CD4-positive, alpha-beta T cell (primary cell): ENCODE measurements around the gene SPRR2E. TPM values are rescaled to one million over a fixed set of nuclear protein-coding genes. Genes with fewer than 3 reads are reported as not detected.
"Not testable (repeated sequence)": the region's sequence is repeated elsewhere in the genome, so short reads cannot be mapped to it uniquely, and the experiment has no call there.

Experiments
- ATAC-seq: fragments of 200-7000 bp; cut with Tn5 transposase; one replicate; pipeline ENCODE4 v1.10.0; 2022; ENCODE audit warnings: mild to moderate bottlenecking; ENCODE audit not compliant: poor library complexity
- CTCF ChIA-PET: fragments of 350-600 bp; sonication (Branson Sonifier 250); formaldehyde crosslinking; loops from one replicate; lab custom pipeline; 2021; ENCODE audit warnings: antibody characterized with exemption, inconsistent platforms; lab: Charles Lee
- POLR2A ChIA-PET: fragments of 350-600 bp; sonication (Branson Sonifier 250); formaldehyde crosslinking; loops from one replicate; lab custom pipeline; 2021; ENCODE audit warnings: antibody characterized with exemption, inconsistent platforms; lab: Charles Lee
- DNase-seq, 14 experiments: peaks; one replicate each; pipeline ENCODE4 v3.0.0-alpha.2; 2013 to 2020; ENCODE audit warnings: mixed read lengths in 2 of 14
- H3K27ac ChIP-seq, 2 donors: one replicate each; pipeline versions ENCODE4 v1.5.1 to v1.7.0; 2013; ENCODE audit warnings: low read length in 2 of 2, low read depth in 1 of 2, mild to moderate bottlenecking in 1 of 2
- H3K27me3 ChIP-seq, 2 experiments: 1 replicate in 1 of 2; 2 replicates in 1 of 2; pipeline versions ENCODE4 v1.6.1 to v1.7.0; 2013; ENCODE audit warnings: low read length in 2 of 2, control low read depth in 1 of 2, mild to moderate bottlenecking in 1 of 2, moderate library complexity in 1 of 2; ENCODE audit not compliant: insufficient read depth in 2 of 2, control insufficient read depth in 1 of 2
- H3K36me3 ChIP-seq: one replicate; pipeline ENCODE4 v1.6.1; 2013; ENCODE audit warnings: low read length, control low read depth; ENCODE audit not compliant: insufficient read depth
- H3K4me1 ChIP-seq: one replicate; pipeline ENCODE4 v1.6.1; 2013; ENCODE audit warnings: low read length, control low read depth; ENCODE audit not compliant: insufficient read depth
- H3K4me3 ChIP-seq: one replicate; pipeline ENCODE4 v1.5.1; 2013; ENCODE audit warnings: mild to moderate bottlenecking, low read length, moderate library complexity
- H3K9me3 ChIP-seq, 2 experiments: 1 replicate in 1 of 2; 2 replicates in 1 of 2; pipeline versions ENCODE4 v1.6.1 to v1.7.0; 2013; ENCODE audit warnings: low read length in 2 of 2, mild to moderate bottlenecking in 2 of 2, control low read depth in 1 of 2, moderate library complexity in 1 of 2; ENCODE audit not compliant: control insufficient read depth in 1 of 2, insufficient read depth in 1 of 2
- H3K27ac Mint-ChIP-seq: one replicate; pipeline ENCODE4 v1.8.0; 2020; ENCODE audit warnings: mixed read lengths
- H3K27me3 Mint-ChIP-seq: one replicate; pipeline ENCODE4 v1.8.0; 2021; ENCODE audit warnings: mixed read lengths
- H3K36me3 Mint-ChIP-seq: one replicate; pipeline ENCODE4 v1.8.0; 2021; ENCODE audit warnings: low read depth, mixed read lengths
- H3K4me1 Mint-ChIP-seq: one replicate; pipeline ENCODE4 v1.8.0; 2021; ENCODE audit warnings: low read depth, mixed read lengths
- H3K4me3 Mint-ChIP-seq: one replicate; pipeline ENCODE4 v1.8.0; 2020; ENCODE audit warnings: mild to moderate bottlenecking, mixed read lengths
- H3K9me3 Mint-ChIP-seq: one replicate; pipeline ENCODE4 v1.8.0; 2020; ENCODE audit warnings: mixed read lengths
- CTCF ChIP-seq: fragments of 200-600 bp; IDR thresholded peaks from one replicate; pipeline ENCODE4 v1.8.0; 2022; ENCODE audit warnings: antibody characterized with exemption, mild to moderate bottlenecking
- intact Hi-C, 2 experiments: fragments of 100-400 bp; cut with DNase I in 1 of 2; cut with micrococcal nuclease in 1 of 2; formaldehyde crosslinking; loops; one replicate each; pipeline versions ENCODE4 v1.15.1 to v1.9.0; 2023 to 2025; cut with DNase I, micrococcal nuclease
- total RNA-seq, 174 experiments: library from RNA in 2 of 174; stranded (reverse) in 2 of 174; gene quantifications; one replicate each; pipeline ENCODE4 v1.2.3 and lab custom pipeline; 2021 to 2026

The SPRR2E gene
- total RNA-seq, 2 experiments from 2014 or later = not detected

GRCh38 chr1:153133743-153134142, 39.4 kb upstream of the SPRR2E start:
- intact Hi-C loops = no loop called here
- TF ChIP-seq CTCF = no peak
- peaks cover 70% of the 10 kb centered on the region for H3K27me3 Mint-ChIP-seq
- H3K4me3 Mint-ChIP-seq = no peak overlapping the region
- Histone ChIP-seq H3K27ac (no peak overlapping the region), H3K27me3 (peaks cover 13 to 43% of the 10 kb centered on the region in 2 experiments), H3K36me3 (no peaks in the 10 kb centered on the region), H3K4me3 (no peak overlapping the region), H3K9me3 (no peaks in the 10 kb centered on the region), H3K4me1 (no peaks in the 10 kb centered on the region)
- H3K9me3 Mint-ChIP-seq = no peaks in the 10 kb centered on the region
- CTCF ChIA-PET = no interaction called here
- ATAC-seq (no peak), DNase-seq (no peak)
- H3K4me1 Mint-ChIP-seq = no peaks in the 10 kb centered on the region
- POLR2A ChIA-PET = no interaction called here
- H3K36me3 Mint-ChIP-seq = no peaks in the 10 kb centered on the region
- no peak overlapping the region for H3K27ac Mint-ChIP-seq

- no peaks in the 10 kb centered on the region for H3K9me3 Mint-ChIP-seq
- no peak overlapping the region for H3K27ac ChIP-seq
- H3K4me3 ChIP-seq = no peak overlapping the region
- H3K27me3 ChIP-seq = peaks cover 13 to 43% of the 10 kb centered on the region in 2 experiments
- H3K4me1 Mint-ChIP-seq = no peaks in the 10 kb centered on the region
- ATAC-seq (no peak), DNase-seq (no peak)
- ChIA-PET POLR2A (no interaction called here), CTCF (no interaction called here)
- H3K9me3 ChIP-seq = no peaks in the 10 kb centered on the region
- no peak overlapping the region for H3K4me3 Mint-ChIP-seq
- no peak overlapping the region for H3K27ac Mint-ChIP-seq
- intact Hi-C loops = no loop called here
- TF ChIP-seq CTCF = no peak
- no peaks in the 10 kb centered on the region for H3K36me3 Mint-ChIP-seq
- peaks cover 70% of the 10 kb centered on the region for H3K27me3 Mint-ChIP-seq
- no peaks in the 10 kb centered on the region for H3K4me1 ChIP-seq
- no peaks in the 10 kb centered on the region for H3K36me3 ChIP-seq
These were observed 38.9 kb upstream of the SPRR2E start for GRCh38 chr1:153133267-153133666.

- H3K36me3 Mint-ChIP-seq, intact Hi-C loops, H3K27ac Mint-ChIP-seq, H3K4me1 ChIP-seq, H3K27ac ChIP-seq, DNase-seq, H3K4me3 ChIP-seq, H3K4me1 Mint-ChIP-seq, H3K9me3 Mint-ChIP-seq, H3K4me3 Mint-ChIP-seq, H3K36me3 ChIP-seq, POLR2A ChIA-PET, H3K9me3 ChIP-seq, ATAC-seq, CTCF ChIA-PET: not testable (repeated sequence)
- H3K27me3 Mint-ChIP-seq = peaks cover 36% of the 10 kb centered on the region
- H3K27me3 ChIP-seq = peaks cover 8 to 34% of the 10 kb centered on the region in 2 experiments
These were observed 34.4 kb upstream of the SPRR2E start for GRCh38 chr1:153128688-153129087.

GRCh38 chr1:153127296-153127695, 33.0 kb upstream of the SPRR2E start:
- no peak for DNase-seq
- H3K4me1 ChIP-seq = no peaks in the 10 kb centered on the region
- H3K4me1 Mint-ChIP-seq = no peaks in the 10 kb centered on the region

More at GRCh38 chr1:153127296-153127695, 33.0 kb upstream of the SPRR2E start:
- Mint-ChIP-seq H3K27ac (no peak overlapping the region), H3K9me3 (peaks cover 8% of the 10 kb centered on the region), H3K4me3 (no peak overlapping the region), H3K36me3 (no peaks in the 10 kb centered on the region), H3K27me3 (peaks cover 26% of the 10 kb centered on the region)
- Histone ChIP-seq H3K36me3 (no peaks in the 10 kb centered on the region), H3K27ac (no peak overlapping the region), H3K4me3 (no peak overlapping the region), H3K27me3 (peaks cover 3 to 23% of the 10 kb centered on the region in 2 experiments), H3K9me3 (peaks cover 4 to 6% of the 10 kb centered on the region in 2 experiments)
- TF ChIP-seq CTCF = no peak
- ChIA-PET POLR2A (no interaction called here), CTCF (no interaction called here)
- ATAC-seq = no peak
- intact Hi-C loops = no loop called here
